K562 (cell line): ENCODE measurements around the gene UBE2B. TPM values are rescaled to one million over a fixed set of nuclear protein-coding genes. Genes with fewer than 3 reads are reported as not detected.
A peak's percentile ranks its signal among the peaks of the same experiment; 100 is the strongest.

ENCODE experiments used
- CHAMP1 ChIP-seq: fragments of 450-650 bp; IDR thresholded peaks from 2 replicates; pipeline ENCODE4 v1.6.1; 2016; ENCODE audit warnings: mild to moderate bottlenecking
- HDAC3 ChIP-seq: fragments of 450-650 bp; IDR thresholded peaks from 2 replicates; pipeline ENCODE4 v1.6.1; 2018; ENCODE audit warnings: borderline replicate concordance, mild to moderate bottlenecking, moderate library complexity; ENCODE audit not compliant: partially characterized antibody
- KDM1A ChIP-seq, 2 experiments: fragments of 450-650 bp; IDR thresholded peaks; 2 replicates each; pipeline ENCODE4 v1.6.1; 2016; ENCODE audit warnings: mild to moderate bottlenecking in 2 of 2
- MCM2 ChIP-seq: fragments of 450-650 bp; IDR thresholded peaks from 2 replicates; pipeline ENCODE4 v1.6.1; 2017; ENCODE audit warnings: low read depth, mild to moderate bottlenecking
- NKRF ChIP-seq: fragments of 450-650 bp; IDR thresholded peaks from 2 replicates; pipeline ENCODE4 v1.6.1; 2016; ENCODE audit warnings: borderline replicate concordance
- RAD21 ChIP-seq, 2 experiments: fragments of 250-450 bp in 1 of 2; fragments of 450-650 bp in 1 of 2; sonication (Bioruptor Pico) in 1 of 2; formaldehyde crosslinking in 1 of 2; IDR thresholded peaks in 1 of 2; conservative IDR thresholded peaks in 1 of 2; 2 replicates each; pipeline versions ENCODE4 v1.4.0 to v1.8.0; 2020 to 2022; ENCODE audit warnings: mild to moderate bottlenecking in 2 of 2, moderate library complexity in 1 of 2
- RBM14 ChIP-seq: fragments of 200-400 bp; formaldehyde crosslinking; IDR thresholded peaks from 2 replicates; pipeline ENCODE4 v1.6.1; 2018; ENCODE audit warnings: low read depth, mild to moderate bottlenecking, low read length, moderate library complexity, borderline replicate concordance; ENCODE audit not compliant: insufficient read depth
- ZNF347 ChIP-seq: fragments of 450-650 bp; formaldehyde crosslinking; IDR thresholded peaks from 2 replicates; pipeline ENCODE4 v1.4.0; 2020; ENCODE audit warnings: low read depth, mild to moderate bottlenecking, moderate library complexity
- ZNF764 ChIP-seq: fragments of 250-450 bp; sonication (Bioruptor Pico); IDR thresholded peaks from 2 replicates; pipeline ENCODE4 v1.4.0; 2020; ENCODE audit warnings: low read depth, mild to moderate bottlenecking, moderate library complexity
- polyA plus RNA-seq, 8 experiments: library from polyadenylated mRNA; depleted of rRNA in 4 of 8; stranded (reverse) in 5 of 8; unstranded in 3 of 8; fragments of >200 nt; fragmentation: Nextera tagmentation in 2 of 8; fragmentation: Illumina TruSeq in 1 of 8; extraction: Ambion mirVana in 2 of 8; extraction: Trizol in 1 of 8; gene quantifications; 2 replicates each; pipeline versions ENCODE4 v1.2.1 to v1.2.3, GENCODE V29; 2011 to 2014; ENCODE audit warnings: inconsistent platforms in 1 of 8, missing spikeins in 1 of 8
- total RNA-seq, 7 experiments: library from RNA; depleted of rRNA in 6 of 7; stranded (reverse); fragments of >200 nt in 6 of 7; fragmentation: Illumina TruSeq in 2 of 7; extraction: Trizol in 2 of 7; gene quantifications; 2 replicates each; pipeline versions ENCODE4 v1.2.1 to v1.2.3, GENCODE V29; 2011 to 2021; ENCODE audit warnings: low replicate concordance in 1 of 7
- TF ChIP-seq, protein P1 (sequence below): sonication (generic); formaldehyde crosslinking; IDR thresholded peaks from 2 replicates; pipeline ENCODE4 v1.8.0; 2022; ENCODE audit warnings: mild to moderate bottlenecking, low read depth, missing genetic modification reagents
- TF ChIP-seq, protein P2 (sequence below): fragments of 250-450 bp; sonication (Bioruptor Pico); IDR thresholded peaks from 2 replicates; pipeline ENCODE4 v1.9.0; 2021; ENCODE audit warnings: mild to moderate bottlenecking, inconsistent platforms
- TF ChIP-seq, protein P3 (sequence below): fragments of 250-450 bp; sonication (Bioruptor Pico); IDR thresholded peaks from 2 replicates; pipeline ENCODE4 v1.4.0; 2020
- TF ChIP-seq, protein P4 (sequence below): fragments of 450-650 bp; formaldehyde crosslinking; IDR thresholded peaks from 2 replicates; pipeline ENCODE4 v1.4.0; 2022; ENCODE audit warnings: mild to moderate bottlenecking, moderate library complexity

The UBE2B gene
- total and polyA plus RNA-seq, 9 of the 15 experiments (the other 6 are each of a cell fraction or from before 2014, with no cell fraction given), result 13.1 to 198 (median 75.5) TPM

DNA sequence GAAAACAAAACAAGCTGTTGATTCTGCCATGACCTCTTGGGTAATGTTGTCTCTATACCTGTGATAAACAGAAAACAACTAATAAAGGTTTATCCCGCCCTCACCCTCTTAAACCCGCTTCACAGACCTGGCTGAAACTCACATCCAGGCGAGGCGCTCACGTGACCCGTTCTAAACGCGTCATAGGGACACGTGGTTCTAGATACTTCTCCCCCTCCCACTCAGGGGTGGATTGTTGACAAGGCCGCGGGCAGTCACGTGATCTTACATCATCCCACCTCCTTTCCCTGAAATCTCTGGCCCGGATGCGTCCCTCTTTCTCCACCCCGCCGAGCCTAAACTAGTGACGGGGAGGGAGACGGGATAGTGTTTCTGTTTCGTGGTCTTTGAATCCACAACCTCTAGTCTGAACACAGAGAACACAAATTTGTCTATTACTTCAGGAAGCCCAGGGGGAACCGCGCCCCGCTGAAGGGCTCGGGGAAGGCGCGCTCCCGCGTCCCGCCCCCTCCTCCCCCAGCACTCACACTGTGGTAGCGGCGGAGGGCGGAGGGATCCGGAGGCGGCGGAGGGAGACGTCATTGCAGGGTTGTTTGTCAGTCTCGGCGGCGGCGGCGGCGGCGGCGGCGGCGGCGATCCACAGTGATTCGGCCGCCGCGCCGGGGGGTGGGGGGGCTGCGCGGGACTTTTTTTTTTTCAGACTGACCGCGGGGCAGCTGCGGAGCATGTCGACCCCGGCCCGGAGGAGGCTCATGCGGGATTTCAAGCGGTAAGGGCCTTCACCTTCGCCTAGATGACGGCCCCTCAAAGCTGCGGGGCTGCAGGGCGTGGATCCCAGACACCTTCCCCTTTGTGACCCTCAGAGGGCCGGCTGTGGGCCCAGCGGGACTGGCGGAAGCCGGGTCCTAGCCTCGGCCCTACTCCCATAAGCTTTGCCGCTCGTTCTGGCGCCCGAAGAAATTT is at the start of gene UBE2B (continued):
- TF ChIP-seq ZNF347 (CRISPR knock-in tag) (no peak), HDAC3 (peak; percentile 87), KDM1A (IDR thresholded peaks at IDR 0.05) (peak; percentile 58 to 67; a peak in 2 of 4 replicates), RAD21 (CRISPR knock-in tag; conservative IDR thresholded peaks at IDR 0.05 in 1 of 2, IDR thresholded peaks at IDR 0.05 in 1 of 2) (no peak), CHAMP1 (peak; percentile 56; the same call in 1 of the 2 replicates), MCM2 (no peak), NKRF (peak; percentile 13; the same call in 1 of the 2 replicates), ZNF764 (CRISPR knock-in tag) (no peak), RBM14 (no peak)
- TF ChIP-seq, protein P1, sequence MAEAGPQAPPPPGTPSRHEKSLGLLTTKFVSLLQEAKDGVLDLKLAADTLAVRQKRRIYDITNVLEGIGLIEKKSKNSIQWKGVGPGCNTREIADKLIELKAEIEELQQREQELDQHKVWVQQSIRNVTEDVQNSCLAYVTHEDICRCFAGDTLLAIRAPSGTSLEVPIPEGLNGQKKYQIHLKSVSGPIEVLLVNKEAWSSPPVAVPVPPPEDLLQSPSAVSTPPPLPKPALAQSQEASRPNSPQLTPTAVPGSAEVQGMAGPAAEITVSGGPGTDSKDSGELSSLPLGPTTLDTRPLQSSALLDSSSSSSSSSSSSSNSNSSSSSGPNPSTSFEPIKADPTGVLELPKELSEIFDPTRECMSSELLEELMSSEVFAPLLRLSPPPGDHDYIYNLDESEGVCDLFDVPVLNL, result no peak
- TF ChIP-seq, protein P2, sequence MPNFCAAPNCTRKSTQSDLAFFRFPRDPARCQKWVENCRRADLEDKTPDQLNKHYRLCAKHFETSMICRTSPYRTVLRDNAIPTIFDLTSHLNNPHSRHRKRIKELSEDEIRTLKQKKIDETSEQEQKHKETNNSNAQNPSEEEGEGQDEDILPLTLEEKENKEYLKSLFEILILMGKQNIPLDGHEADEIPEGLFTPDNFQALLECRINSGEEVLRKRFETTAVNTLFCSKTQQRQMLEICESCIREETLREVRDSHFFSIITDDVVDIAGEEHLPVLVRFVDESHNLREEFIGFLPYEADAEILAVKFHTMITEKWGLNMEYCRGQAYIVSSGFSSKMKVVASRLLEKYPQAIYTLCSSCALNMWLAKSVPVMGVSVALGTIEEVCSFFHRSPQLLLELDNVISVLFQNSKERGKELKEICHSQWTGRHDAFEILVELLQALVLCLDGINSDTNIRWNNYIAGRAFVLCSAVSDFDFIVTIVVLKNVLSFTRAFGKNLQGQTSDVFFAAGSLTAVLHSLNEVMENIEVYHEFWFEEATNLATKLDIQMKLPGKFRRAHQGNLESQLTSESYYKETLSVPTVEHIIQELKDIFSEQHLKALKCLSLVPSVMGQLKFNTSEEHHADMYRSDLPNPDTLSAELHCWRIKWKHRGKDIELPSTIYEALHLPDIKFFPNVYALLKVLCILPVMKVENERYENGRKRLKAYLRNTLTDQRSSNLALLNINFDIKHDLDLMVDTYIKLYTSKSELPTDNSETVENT (CRISPR knock-in tag), result no peak
- TF ChIP-seq, protein P3, sequence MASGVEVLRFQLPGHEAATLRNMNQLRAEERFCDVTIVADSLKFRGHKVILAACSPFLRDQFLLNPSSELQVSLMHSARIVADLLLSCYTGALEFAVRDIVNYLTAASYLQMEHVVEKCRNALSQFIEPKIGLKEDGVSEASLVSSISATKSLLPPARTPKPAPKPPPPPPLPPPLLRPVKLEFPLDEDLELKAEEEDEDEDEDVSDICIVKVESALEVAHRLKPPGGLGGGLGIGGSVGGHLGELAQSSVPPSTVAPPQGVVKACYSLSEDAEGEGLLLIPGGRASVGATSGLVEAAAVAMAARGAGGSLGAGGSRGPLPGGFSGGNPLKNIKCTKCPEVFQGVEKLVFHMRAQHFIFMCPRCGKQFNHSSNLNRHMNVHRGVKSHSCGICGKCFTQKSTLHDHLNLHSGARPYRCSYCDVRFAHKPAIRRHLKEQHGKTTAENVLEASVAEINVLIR (CRISPR knock-in tag), result peak; percentile 68; the same call in 1 of the 2 replicates
- TF ChIP-seq, protein P4, sequence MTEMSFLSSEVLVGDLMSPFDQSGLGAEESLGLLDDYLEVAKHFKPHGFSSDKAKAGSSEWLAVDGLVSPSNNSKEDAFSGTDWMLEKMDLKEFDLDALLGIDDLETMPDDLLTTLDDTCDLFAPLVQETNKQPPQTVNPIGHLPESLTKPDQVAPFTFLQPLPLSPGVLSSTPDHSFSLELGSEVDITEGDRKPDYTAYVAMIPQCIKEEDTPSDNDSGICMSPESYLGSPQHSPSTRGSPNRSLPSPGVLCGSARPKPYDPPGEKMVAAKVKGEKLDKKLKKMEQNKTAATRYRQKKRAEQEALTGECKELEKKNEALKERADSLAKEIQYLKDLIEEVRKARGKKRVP (CRISPR knock-in tag), result 0 out of 2 replicates have a peak, but pooled peaks have one; percentile 28
